G401.6 (cell line): ENCODE data around the gene PRKCE.
"Not testable (repeated sequence)": the region's sequence is repeated elsewhere in the genome, so short reads cannot be mapped to it uniquely, and the experiment has no call there.

Experiments
- FAIRE-seq: peaks from 2 replicates; lab custom pipeline; 2012; peaks lifted over from hg19 to GRCh38; lab: Jason Lieb, UNC

Gene PRKCE

DNA sequence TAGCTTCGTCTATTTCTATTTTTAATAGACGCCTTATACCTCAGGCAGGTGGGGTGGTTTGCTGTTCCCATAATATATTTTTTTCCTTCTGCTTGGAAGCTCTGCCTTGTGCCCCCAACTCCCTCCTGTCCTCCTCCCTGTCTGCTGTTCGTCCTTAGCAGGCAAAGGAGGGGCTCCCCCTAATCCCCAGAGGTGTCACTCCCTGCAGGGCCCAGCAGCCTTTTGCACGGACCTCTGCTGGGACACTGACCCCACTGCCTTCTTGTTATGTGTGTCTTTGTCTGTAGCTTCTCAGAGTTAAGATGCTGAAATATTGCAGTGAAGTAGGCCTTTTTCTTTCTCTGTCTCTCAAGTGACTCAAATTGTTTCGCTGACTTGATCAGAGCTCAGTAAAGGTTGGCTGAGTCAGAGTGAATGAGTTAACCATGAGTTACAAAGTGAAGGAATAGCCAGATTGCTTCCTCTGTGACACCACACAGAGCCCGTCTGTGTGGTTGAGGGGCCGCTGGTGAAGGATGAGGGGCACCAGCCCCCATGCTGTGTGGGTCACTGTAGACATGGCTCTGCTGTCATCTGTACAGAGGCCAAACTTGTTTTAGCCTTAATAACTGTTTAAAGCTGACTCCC, 47.7 kb downstream of the PRKCE start:
- no peak for FAIRE-seq

DNA sequence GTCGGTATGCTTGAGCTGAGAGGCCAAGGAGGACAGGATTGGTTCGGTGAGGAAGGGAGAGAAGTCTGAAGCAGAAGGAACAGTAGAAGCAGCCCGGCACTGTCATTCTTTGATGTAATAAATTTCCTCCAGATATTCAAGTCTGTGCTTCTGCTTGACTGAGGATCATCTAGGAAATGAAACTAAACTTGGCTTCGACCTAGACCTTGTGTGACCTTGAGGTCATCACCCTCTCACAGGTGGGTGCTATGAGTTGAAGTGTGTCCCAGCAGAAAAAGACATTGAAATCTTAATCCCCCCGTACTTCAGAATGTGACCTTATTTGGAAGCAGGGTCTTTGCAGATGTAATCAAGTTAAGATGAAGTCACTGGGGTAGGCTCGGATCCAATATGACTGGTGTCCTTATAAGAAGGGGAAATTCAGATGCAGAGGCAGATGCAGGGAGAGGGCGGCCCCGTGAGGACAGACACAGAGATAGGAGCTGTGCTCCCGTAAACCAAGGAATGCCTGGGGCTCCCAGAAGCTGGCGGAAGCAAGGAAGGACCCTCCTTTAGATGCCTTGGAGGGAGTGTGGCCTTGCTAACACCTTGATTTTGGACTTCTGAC, 49.0 kb downstream of the PRKCE start:
- no peak for FAIRE-seq

DNA sequence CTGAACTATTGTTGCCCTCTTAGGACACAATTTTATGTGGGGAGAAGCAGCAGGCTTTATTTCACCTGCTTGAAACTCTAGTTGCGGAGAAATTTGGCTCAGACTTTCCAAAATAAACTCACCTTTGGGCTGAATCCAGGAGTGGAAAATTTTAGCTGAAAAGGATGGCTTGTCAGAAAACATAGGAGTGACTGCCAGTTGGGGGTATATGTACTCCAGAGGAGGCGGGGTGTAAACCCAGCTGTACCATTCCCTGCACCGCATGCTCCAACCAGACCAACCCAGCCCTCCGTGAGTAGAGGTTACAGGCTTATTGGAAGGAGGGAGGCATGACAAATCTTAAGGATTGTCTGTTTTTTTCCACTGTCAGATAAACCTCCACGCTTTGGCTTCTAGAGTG, 53.8 kb downstream of the PRKCE start:
- no peak for FAIRE-seq

DNA sequence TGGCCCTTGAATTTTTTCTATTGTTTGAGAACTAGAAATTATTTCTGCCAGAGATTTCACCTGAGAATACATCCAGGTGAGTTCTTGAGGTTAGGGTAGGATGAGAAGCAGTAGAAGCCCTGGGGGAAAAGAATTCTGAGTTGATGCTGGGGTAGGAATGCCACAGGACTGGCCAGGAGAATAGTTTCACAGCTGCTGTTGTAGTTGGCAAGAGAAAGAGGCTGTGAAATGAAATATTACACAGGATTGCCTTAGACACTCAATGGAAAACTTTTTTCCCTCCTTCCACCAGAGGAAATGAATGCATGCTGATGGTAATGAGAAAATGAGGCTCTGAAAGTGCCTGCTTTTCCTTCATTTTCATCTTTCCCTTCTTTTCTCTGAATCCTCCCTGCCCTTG, 54.6 kb downstream of the PRKCE start:
- FAIRE-seq = no peak

DNA sequence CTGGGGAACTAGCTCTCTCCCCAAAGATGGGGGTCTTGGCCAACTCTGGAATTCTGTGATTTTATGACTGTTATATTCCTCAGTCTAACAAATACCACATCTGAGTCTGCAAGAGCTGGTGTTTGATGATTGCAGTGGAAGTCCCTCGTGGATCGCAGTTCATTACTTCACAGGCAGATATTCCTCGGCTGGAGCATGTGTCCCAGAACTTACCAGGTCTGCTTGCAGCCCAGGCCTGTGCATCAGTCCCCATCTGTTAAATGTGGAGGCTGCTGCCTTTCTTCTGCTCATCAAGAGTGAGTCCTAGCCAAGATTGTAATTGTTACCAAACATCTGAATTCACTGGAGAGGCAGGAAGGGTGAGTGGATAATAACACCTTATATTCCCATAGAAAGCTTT, 55.5 kb downstream of the PRKCE start:
- FAIRE-seq = no peak

DNA sequence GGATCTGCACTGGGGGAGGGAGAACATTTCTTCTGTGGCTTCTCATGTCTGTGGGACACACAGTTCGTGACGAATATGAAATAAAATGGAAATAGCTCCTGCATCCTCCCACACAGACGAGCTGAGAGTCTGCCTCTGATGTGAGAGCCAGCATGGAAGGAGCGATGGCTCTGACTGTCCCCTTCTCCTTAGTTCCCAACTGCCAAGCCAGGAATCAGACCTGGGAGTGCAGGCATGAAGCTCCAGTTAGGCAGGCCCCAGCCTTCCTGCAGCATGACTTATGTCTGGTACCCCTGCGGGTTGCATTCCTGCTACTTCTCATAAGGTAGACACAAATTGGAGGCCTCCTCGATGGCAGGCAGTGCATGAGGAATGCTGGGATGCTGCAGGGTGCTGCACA, 56.2 kb downstream of the PRKCE start:
- FAIRE-seq = no peak

DNA sequence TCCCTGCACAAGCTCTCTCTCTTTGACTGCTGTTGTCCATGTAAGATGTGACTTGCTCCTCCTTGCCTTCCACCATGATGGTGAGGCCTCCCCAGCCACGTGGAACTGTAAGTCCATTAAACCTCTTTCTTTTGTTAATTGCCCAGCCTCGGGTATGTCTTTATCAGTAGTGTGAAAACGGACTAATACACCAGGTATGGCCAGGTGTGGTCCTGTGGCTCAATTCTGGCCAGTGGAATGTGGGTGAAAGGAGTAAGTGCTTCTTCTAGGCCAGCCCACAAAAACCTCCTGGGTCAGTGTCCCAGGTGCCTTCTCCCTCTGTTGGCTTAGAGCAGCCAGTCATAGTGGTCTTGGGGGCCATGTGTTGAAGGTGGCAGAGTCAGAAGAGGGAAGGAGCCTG, 57.0 kb downstream of the PRKCE start:
- FAIRE-seq = no peak

DNA sequence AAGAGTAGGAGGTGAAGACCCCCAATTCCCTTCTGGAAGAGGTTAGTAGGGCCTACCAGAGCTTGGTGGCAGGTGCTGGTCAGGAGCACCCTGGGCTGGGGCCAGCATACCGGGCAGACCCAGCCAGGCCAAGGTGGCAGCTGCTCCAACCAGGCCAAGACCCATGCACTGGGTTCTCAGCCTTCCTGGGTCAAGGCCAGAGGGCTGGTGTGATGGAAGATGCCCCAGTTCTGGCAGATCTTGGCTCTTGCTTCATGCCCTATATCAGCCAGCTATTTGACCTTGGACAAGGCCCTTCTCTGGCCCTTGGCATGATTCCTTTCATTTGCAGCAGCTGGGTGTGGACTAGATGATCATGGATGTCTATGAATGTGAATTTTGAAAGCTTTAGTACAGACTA, 57.7 kb downstream of the PRKCE start:
- FAIRE-seq = no peak

DNA sequence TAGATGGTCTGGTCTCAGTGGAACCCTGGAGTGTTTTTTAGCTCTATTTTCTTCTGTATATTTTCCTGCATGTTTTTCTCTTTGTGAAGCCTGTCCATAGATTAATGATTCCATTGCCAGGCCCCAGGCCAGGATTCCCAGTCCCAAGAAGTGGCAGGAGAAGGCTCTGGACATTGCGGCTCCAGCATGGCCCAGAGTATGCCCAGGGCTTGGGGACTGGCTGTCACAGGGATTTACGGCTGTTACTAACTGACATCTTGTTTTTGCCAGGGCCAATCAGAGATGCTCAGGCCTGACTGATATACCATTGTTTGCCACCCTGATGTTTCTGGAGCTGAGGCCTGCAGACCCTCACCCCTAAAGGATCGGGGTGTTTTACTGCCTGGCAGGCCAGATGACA, 59.0 kb downstream of the PRKCE start:
- no peak for FAIRE-seq

DNA sequence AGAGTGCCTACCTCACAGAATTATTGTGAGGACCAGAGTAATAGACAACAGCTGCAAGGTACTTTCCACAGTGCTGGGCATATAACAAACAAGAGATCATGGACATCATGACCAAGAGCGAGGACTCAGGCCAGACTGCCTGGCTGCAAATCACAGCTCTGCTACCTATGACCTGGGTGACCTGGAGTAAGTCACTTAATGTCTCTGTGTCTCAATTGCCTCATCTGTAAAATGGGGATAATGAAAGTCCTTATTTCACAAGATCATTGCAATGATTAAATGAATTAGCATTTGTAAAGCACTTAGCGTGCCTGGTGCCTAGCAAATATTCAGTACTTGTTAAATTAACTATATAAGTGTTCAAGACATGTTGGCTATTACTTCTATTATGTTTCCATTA, 59.7 kb downstream of the PRKCE start:
- FAIRE-seq = no peak

DNA sequence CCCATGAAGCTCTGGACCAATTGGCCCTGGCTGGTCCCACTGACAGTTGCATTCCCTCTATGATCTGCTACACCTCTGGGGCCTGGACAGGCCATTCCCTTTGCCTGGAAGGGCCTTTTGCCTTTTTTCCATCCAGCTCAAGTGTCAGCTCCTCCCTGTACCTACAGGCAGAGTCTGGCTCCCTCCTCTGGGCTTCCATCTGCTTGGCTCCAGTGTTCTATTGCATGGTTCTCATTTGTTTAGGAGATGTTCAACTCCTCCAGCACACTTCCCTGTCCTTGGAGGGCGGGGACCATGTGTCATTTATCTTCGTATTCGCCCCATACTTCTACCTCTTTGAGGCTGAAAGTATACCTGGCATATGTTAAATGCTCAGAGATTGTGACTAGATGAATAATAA, 61.1 kb downstream of the PRKCE start:
- FAIRE-seq = no peak

DNA sequence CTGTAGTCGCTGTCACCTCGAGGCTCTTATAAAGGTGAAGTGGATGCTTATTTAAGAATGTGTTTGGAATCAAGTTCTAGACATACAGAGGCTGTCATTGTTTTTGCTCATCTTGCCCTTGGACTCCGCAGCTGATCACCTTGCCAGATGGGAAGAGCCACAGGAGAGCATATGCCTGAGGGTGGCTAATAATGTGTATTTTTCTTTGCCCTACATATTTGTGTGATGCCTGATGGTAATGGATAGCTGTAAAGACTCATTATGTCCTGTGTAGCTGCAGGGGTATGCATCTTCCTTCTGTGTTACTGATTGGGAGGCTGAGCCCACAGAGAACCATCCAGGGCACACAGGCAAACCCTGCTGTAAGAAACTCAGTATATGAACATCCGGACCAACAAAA, 61.7 kb downstream of the PRKCE start:
- FAIRE-seq = no peak

DNA sequence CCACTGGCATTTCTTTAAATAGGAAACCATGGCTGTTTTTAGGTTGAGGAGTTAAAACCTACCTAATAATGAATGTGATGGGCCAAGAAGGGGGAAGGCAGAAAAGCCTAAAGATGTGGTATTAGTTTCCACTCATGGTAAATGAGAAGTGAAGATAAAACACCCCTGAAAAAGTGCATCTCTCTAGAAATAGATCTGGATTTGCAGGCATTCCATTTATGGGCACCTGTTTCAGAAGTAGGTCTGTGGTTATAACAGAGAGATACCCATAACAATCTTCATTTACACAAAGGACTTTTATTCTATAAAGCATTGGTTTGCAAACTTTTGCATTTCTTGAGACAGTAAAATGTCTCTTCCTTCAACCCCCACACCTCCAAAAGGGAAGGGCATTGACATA, 62.1 kb downstream of the PRKCE start:
- FAIRE-seq = no peak

DNA sequence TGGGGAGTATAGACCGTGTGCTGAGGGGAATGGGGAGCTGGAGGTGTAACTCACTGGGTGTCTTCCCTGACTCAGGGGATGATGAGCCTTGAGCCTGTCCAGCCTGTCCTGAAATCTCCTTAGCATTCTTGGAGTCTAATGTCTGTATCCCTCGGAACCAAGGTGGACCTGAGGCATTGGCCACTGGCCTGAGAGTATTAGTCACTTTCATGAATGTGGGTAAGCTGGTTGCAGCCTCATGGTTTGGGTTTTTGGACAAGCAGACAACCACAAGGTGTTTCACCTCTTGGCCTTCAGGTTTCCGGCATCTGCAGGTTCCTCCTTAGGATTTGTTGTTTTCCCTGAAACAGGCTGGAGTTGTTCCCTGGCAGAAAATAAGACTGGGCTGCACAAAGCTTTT, 63.2 kb downstream of the PRKCE start:
- FAIRE-seq = no peak

DNA sequence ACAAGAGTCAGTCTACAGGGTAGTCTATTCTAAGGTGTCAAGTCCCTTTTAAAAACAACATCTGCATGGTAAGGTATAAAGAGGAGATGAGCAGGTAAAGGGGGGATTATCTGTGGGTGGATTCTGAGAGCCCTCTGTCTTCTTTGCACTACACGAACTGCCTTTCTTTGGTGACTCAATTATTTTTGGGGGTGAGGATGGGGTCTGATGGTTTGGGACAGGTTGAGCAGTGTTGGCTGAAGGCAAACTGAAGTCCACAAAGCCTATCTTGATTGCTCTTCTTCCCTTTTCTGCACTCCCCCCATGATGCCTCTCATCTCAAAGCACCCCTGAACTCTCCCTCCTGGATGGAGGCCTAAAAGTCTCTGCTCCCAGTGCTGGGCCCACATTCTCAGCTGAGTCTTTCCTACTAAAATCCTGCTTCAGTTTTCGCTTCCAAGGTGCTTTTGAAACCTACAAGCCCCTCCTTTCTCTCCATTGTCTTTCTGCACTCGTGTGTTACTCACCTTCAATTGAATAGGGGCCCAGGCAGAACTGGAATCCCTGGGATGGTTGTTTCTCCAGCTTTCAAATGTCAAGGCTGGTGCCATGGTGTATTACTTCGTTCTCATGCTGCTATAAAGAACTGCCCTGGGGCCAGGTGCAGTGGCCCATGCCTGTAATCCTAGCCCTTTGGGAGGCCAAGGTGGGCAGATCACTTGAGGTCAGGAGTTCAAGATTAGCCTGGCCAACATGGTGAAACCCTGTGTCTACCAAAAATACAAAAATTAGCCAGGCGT, 64.3 kb downstream of the PRKCE start:
- no peak for FAIRE-seq

DNA sequence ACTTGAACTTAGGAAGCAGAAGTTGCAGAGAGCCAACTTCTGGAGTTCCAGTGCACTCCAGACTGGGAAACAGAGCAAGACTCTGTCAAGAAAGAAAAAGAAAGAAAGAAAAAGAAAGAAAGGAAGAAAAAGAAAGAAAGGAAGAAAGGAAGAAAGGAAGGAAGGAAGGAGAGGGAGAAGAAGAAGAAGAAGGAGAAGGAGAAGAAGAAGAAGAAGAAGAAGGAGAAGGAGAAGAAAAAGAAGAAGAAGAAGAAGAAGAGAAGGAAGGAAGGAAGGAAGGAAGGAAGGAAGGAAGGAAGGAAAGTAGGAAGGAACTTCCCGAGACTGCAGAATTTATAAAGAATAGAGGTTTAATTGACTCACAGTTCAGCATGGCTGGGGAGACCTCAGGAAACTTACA, 65.0 kb downstream of the PRKCE start:
- FAIRE-seq = not testable (repeated sequence)

DNA sequence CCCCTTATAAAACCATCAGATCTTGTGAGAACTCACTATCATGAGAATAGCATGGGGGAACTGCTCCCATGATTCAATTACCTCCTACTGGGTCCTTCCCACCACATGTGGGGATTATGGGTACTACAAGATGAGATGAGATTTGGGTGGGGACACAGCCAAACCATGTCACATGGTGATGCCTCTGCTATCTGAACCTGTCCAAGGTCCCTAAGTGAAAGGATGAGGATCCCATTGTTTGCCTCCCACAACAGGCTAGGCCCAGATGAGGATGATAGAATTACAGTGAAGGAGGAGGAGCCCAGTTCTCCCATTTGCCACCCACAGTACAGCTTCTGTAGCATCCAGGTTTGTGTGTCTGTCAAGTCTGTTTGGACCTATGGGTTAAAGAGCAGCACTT, 65.4 kb downstream of the PRKCE start:
- FAIRE-seq = no peak

DNA sequence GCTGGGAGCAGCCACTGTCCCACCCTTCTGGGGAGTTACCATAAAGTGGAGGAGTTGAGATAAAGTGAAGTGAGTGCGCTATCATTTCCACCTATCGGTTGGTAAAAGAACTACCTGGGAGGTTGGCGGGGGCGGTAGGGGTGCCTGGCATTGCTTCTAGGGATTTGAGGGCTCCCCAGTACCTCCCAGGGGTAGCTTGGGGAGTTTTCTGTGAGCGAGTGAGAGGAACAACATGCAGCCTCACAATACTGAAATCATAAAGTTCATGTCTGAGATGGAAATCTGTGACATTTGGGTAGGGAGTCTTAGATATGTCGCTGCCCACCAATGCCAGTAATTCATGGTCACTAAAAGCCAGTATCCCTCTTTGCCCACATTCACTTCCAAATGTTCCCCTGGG, 68.7 kb downstream of the PRKCE start:
- no peak for FAIRE-seq

DNA sequence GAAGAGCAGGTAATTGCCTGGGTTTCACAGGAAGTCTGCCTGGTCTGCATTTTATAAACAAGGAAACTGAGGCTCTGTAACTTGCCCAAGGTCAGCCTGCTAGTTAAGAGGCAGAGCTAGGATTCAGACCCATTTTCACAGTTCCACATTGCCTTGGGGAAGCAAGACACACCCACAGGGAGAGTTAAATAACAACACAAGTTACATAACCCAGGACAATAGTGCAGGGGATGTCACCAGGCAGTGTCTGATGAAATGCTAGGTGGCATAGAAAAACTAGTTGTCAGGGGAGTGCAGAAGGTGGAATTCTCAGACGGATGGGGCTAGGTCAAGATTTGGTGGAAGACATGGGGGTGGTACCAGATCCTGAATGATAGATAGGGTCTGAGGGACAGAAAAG, 69.7 kb downstream of the PRKCE start:
- no peak for FAIRE-seq

DNA sequence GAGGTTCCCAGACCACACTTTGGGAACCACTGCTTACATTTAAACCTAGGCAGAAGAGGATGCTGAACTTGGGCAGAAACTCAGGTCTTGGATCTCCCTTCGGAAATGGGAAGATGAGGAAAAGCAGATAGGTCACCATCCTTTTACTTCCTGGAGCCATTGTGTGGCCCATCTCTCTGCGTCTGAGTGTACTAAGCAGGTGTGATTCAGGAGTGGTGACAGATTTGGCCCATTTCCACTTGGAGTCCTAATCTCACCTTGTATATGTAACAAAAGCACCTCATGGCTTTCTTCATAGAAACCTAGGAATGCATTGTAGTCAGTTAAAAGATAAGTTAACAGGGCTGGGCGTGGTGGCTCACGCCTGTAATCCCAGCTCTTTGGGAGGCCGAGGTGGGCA, 71.0 kb downstream of the PRKCE start:
- FAIRE-seq = no peak

DNA sequence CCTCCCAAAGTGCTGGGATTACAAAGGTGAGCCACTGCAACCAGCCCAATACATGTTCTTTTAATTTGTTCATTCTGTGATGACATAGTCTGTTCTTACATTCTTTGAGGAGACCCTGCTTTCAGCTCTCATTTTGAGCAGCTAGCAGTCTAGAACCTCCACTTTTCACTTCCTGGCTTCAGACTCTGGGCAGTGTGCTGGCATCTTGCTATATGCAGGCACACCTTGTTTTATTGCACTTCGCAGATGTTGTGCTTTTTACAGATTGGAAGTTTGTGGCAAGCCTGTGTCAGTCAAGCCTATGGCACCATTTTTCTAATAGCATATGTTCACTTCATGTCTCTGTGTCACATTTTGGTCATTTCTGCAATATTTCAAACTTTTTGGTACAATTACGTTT, 72.4 kb downstream of the PRKCE start:
- no peak for FAIRE-seq

DNA sequence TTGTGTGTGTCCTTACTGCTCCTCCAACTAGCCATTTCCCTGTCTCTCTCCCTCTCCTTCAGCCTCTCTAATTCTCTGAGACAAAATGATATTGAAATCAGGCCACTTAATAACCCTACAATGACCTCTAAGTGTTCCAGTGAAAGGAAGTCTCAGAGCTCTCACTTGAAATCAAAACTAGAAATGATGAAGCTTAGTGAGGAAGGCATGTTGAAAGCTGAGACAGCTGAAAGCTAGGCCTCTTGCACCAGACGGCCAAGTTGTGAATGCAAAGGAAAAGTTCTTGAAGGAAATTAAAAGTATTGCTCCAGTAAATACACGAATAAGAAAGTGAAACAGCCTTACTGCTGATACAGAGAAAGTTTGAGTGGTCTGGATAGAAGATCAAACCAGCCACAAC, 72.9 kb downstream of the PRKCE start:
- FAIRE-seq = no peak

DNA sequence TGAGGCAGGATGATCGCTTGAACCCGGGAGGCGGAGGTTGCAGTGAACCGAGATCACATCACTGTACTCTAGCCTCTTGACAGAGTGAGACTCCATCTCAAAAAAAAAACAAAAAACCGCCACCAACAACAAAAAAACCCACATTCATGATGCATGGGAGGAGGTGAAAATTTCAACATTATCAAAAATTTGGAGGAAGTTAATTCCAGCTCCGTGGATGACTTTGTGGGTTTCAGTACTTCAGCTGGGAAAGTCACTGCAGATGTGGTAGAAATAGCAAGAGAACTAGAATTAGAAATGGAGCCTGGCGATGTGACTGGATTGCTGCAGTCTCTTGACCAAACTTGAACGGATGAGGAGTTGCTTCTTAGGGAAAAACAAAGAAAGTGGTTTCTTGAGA, 74.3 kb downstream of the PRKCE start:
- FAIRE-seq = no peak

DNA sequence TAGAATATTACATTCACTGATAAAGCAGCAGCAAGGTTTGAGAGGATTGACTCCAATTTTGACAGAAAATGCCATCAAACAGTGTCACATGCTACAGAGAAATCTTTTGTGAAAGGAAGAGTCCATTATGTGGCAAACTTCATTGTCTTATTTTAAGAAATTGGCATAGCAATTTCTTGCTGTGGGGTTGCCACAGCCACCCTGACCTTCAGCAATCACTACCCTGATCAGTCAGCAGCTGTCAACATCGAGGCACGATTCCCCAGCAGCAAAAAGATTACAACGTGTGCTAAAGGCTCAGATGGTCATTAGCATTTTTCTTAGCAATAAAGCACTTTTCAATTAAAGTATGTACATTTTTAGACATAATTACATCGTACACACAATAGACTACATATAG, 74.7 kb downstream of the PRKCE start:
- no peak for FAIRE-seq
